Activated naive CD4-positive, alpha-beta T cell treated with anti-CD3 and anti-CD28 coated beads, Interleukin-2, amount 50 U/mL, for 72 hours (primary cell): ENCODE measurements around the gene ANKRD65. TPM values are rescaled to one million over a fixed set of nuclear protein-coding genes. Genes with fewer than 3 reads are reported as not detected.
"Not testable (repeated sequence)": the region's sequence is repeated elsewhere in the genome, so short reads cannot be mapped to it uniquely, and the experiment has no call there.

Source experiments
- ATAC-seq, 2 donors: fragments of 150-1000 bp; cut with Tn5 transposase; 2 replicates each; pipeline ENCODE4 v1.10.0; 2021; ENCODE audit warnings: mild to moderate bottlenecking in 2 of 2, moderate library complexity in 2 of 2
- DNase-seq, 2 donors: peaks; one replicate each; pipeline ENCODE4 v3.0.0; 2021 to 2022; ENCODE audit warnings: low spot score in 2 of 2
- H3K27ac Mint-ChIP-seq, 2 donors: one replicate each; pipeline ENCODE4 v1.8.0; 2022; ENCODE audit warnings: mild to moderate bottlenecking in 2 of 2, mixed read lengths in 2 of 2
- H3K36me3 Mint-ChIP-seq, 2 donors: one replicate each; pipeline ENCODE4 v1.8.0; 2022; ENCODE audit warnings: mixed read lengths in 2 of 2
- H3K9me3 Mint-ChIP-seq, 2 donors: one replicate each; pipeline ENCODE4 v1.8.0; 2022; ENCODE audit warnings: mixed read lengths in 2 of 2
- total RNA-seq, 2 donors: library from RNA; stranded (reverse); gene quantifications; one replicate each; pipeline ENCODE4 v1.2.3, GENCODE V29; 2022

ANKRD65 gene
- total RNA-seq, 2 donors from 2014 or later = 0.29 TPM; not detected in 1

GRCh38 chr1:1434824-1435105 lies 13.7 kb upstream of the ANKRD65 start:
- Mint-ChIP-seq H3K27ac (no peak overlapping the region), H3K9me3 (no peaks in the 10 kb centered on the region), H3K36me3 (no peaks in the 10 kb centered on the region)
- DNase-seq (no peak), ATAC-seq (no peak)

- no peak overlapping the region for H3K27ac Mint-ChIP-seq
- H3K9me3 Mint-ChIP-seq = no peaks in the 10 kb centered on the region
- ATAC-seq (peak; percentile 4 to 8), DNase-seq (no peak)
- H3K36me3 Mint-ChIP-seq = no peaks in the 10 kb centered on the region
These were observed 13.2 kb upstream of the ANKRD65 start for GRCh38 chr1:1434131-1434823.

GRCh38 chr1:1433804-1434130 lies 12.7 kb upstream of the ANKRD65 start:
- DNase-seq (peak in 1 of 2 donors; percentile 56), ATAC-seq (peak; percentile 75 to 89)
- no peaks in the 10 kb centered on the region for H3K36me3 Mint-ChIP-seq
- H3K27ac Mint-ChIP-seq = no peak overlapping the region
- no peaks in the 10 kb centered on the region for H3K9me3 Mint-ChIP-seq

GRCh38 chr1:1432951-1433803 lies 12.1 kb upstream of the ANKRD65 start:
- Mint-ChIP-seq H3K9me3 (no peaks in the 10 kb centered on the region), H3K36me3 (no peaks in the 10 kb centered on the region), H3K27ac (no peak overlapping the region)
- DNase-seq (no peak), ATAC-seq (peak in 1 of 2 donors; percentile 18)

GRCh38 chr1:1432274-1432950 lies 11.3 kb upstream of the ANKRD65 start:
- Mint-ChIP-seq H3K27ac (no peak overlapping the region), H3K36me3 (no peaks in the 10 kb centered on the region), H3K9me3 (no peaks in the 10 kb centered on the region)
- ATAC-seq = no peak
- no peak for DNase-seq

GRCh38 chr1:1431845-1432273 lies 10.8 kb upstream of the ANKRD65 start:
- Mint-ChIP-seq H3K36me3 (no peaks in the 10 kb centered on the region), H3K9me3 (no peaks in the 10 kb centered on the region), H3K27ac (no peak overlapping the region)
- DNase-seq (no peak), ATAC-seq (no peak)

GRCh38 chr1:1430992-1431844 lies 10.1 kb upstream of the ANKRD65 start:
- no peaks in the 10 kb centered on the region for H3K9me3 Mint-ChIP-seq
- H3K36me3 Mint-ChIP-seq = no peaks in the 10 kb centered on the region
- no peak for DNase-seq
- no peak for ATAC-seq
- H3K27ac Mint-ChIP-seq = no peak overlapping the region

GRCh38 chr1:1430114-1430982 lies 9.3 kb upstream of the ANKRD65 start:
- Mint-ChIP-seq H3K27ac (no peak overlapping the region), H3K36me3 (no peaks in the 10 kb centered on the region)
- DNase-seq = no peak

GRCh38 chr1:1429671-1430073 lies 8.6 kb upstream of the ANKRD65 start:
- DNase-seq = no peak
- no peak for ATAC-seq
- Mint-ChIP-seq H3K27ac (no peak overlapping the region), H3K9me3 (no peaks in the 10 kb centered on the region), H3K36me3 (no peaks in the 10 kb centered on the region)

More at GRCh38 chr1:1430114-1430982, 9.3 kb upstream of the ANKRD65 start:
- no peaks in the 10 kb centered on the region for H3K9me3 Mint-ChIP-seq
- no peak for ATAC-seq

GRCh38 chr1:1428967-1429366 lies 7.9 kb upstream of the ANKRD65 start:
- H3K27ac Mint-ChIP-seq, ATAC-seq, DNase-seq, H3K9me3 Mint-ChIP-seq, H3K36me3 Mint-ChIP-seq: not testable (repeated sequence)

- H3K27ac Mint-ChIP-seq = no peak overlapping the region
- ATAC-seq (no peak), DNase-seq (no peak)
- H3K9me3 Mint-ChIP-seq = no peaks in the 10 kb centered on the region
- no peaks in the 10 kb centered on the region for H3K36me3 Mint-ChIP-seq
These were observed 7.1 kb upstream of the ANKRD65 start for GRCh38 chr1:1428174-1428573.

- DNase-seq = no peak
- H3K36me3 Mint-ChIP-seq = no peaks in the 10 kb centered on the region
- H3K9me3 Mint-ChIP-seq = no peaks in the 10 kb centered on the region
- no peak overlapping the region for H3K27ac Mint-ChIP-seq
- no peak for ATAC-seq
These were observed 6.7 kb upstream of the ANKRD65 start for GRCh38 chr1:1427820-1428148.

- H3K9me3 Mint-ChIP-seq = no peaks in the 10 kb centered on the region
- DNase-seq (no peak), ATAC-seq (no peak)
- no peak overlapping the region for H3K27ac Mint-ChIP-seq
- no peaks in the 10 kb centered on the region for H3K36me3 Mint-ChIP-seq
These were observed 6.2 kb upstream of the ANKRD65 start for GRCh38 chr1:1427106-1427819.

- H3K36me3 Mint-ChIP-seq = no peaks in the 10 kb centered on the region
- ATAC-seq = peak in 1 of 2 donors; percentile 46
- DNase-seq = no peak
- H3K27ac Mint-ChIP-seq = no peak overlapping the region
- H3K9me3 Mint-ChIP-seq = no peaks in the 10 kb centered on the region
These were observed 5.5 kb upstream of the ANKRD65 start for GRCh38 chr1:1426496-1427105.
